GM19455 (cell line): ENCODE measurements around the gene ECI2.
"Not testable (repeated sequence)": the region's sequence is repeated elsewhere in the genome, so short reads cannot be mapped to it uniquely, and the experiment has no call there.

Source experiments
- ATAC-seq: cut with Tn5 transposase; IDR thresholded peaks from one replicate; pipeline ENCODE4 v1.9.1; 2021; ENCODE audit not compliant: unreplicated experiment

Gene ECI2

GRCh38 chr6:4103929-4104328, 31.4 kb downstream of the ECI2 start:
- ATAC-seq: no peak

GRCh38 chr6:4102687-4103244, 32.6 kb downstream of the ECI2 start:
- no peak for ATAC-seq

- no peak for ATAC-seq
Measured at GRCh38 chr6:4101298-4101697, 34.1 kb downstream of the ECI2 start.

DNA sequence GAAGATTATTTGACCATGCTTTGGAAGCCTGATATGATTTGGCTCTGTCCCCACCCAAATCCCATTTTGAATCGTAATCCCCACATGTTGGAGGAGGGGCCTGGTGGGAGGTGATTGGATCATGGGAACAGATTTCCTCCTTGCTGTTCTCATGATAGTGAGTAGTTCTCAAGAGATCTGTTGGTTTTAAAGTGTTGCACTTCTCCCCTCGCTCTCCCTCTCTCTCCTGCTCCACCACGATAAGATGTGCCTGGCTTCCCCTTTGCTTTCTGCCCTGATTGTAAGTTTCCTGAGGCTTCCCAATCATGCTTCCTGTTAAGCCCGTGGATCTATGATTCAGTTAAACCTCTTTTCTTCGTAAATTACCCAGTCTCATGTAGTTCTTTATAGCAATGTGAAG, 34.7 kb downstream of the ECI2 start:
- no peak for ATAC-seq

GRCh38 chr6:4093288-4093687, 42.1 kb downstream of the ECI2 start:
- ATAC-seq: no peak

- no peak for ATAC-seq
Measured at GRCh38 chr6:4091941-4092340, 43.4 kb downstream of the ECI2 start.

GRCh38 chr6:4090043-4090442, 45.3 kb downstream of the ECI2 start:
- not testable (repeated sequence) for ATAC-seq

DNA sequence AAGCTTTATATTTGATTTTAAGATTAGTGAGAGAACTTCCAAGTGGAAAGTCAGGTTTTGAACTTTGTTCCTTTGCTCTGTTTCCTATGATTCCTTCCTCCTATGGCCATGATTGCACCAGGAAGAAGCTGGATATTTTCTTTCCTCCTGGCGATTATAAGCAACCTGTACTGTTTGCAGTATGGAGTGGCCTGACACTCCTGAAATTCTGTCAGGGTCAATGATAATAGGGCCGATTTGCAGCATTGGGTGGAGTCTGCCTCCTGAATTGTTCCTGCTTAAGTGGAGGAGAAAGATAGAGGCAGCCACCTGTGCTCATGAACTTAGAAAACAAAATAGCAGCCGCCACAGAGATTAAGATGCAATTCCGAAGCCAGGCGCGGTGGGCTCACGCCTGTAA, 46.7 kb downstream of the ECI2 start:
- ATAC-seq: no peak

DNA sequence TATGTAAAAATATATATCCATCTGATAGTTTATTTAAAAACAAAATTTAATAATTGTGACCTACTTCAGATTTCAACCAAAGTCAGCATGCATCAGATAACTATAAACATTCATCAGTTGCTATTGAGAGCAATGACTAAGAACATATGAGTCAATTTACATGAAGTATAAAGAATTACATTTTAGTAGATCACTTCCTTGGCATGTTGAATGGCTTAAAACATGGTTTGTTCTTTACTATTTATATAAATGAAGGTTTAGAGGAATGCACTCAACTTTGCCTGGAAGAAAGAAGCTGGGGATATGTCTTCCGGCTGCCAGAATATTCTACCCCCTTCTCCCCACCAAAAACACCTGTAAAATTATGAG, 50.1 kb downstream of the ECI2 start:
- ATAC-seq: no peak

GRCh38 chr6:4084444-4085331, 50.7 kb downstream of the ECI2 start:
- no peak for ATAC-seq

GRCh38 chr6:4078691-4079471, 56.5 kb downstream of the ECI2 start, which contains the start of gene FAM217A:
Gene FAM217A, minus strand, starts transcription at chr6:4079137. Its CDS starts 1,723 bp downstream, at chr6:4077414.
- no peak for ATAC-seq

GRCh38 chr6:4074478-4075235, 60.7 kb downstream of the ECI2 start:
- ATAC-seq: no peak

DNA sequence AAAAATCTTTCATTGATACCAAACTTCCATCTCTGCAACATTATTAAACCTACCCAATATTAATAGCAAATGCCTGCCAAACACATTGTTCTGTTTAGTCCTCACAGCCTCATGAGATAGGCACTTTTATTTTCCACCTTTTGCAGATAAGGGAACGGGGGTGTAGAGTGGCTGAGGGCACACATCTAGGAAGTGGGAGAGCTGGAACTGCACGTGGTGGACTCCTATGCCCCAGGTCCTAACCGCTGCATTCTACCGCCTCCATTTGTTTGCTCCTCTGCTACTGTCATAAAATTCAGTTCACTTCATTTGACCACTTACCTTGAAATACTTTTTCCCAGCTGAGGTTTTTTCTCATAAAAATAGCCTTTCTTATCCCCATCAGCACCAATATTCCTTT, 64.0 kb downstream of the ECI2 start:
- no peak for ATAC-seq

- no peak for ATAC-seq
Measured at GRCh38 chr6:4069199-4069598, 66.2 kb downstream of the ECI2 start.

DNA sequence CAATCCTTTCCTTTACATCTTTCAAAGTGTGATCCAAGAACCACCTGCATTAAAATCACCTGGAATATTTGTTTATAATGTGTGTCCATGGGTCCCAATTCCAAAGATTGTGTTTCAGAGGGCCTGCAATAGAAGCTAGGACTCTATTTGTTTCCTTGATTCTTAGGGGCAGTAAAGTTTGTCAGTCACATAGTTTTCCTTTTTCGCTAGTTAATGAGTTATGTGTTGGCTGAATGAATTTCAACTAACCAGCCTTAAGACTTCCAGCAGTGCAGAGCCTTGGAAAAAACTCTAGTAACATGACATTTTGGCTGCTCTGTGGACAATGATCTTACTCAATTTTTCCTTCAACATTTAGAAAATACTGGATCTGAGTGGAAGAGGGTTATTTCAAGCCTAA, 67.7 kb downstream of the ECI2 start:
- no peak for ATAC-seq

DNA sequence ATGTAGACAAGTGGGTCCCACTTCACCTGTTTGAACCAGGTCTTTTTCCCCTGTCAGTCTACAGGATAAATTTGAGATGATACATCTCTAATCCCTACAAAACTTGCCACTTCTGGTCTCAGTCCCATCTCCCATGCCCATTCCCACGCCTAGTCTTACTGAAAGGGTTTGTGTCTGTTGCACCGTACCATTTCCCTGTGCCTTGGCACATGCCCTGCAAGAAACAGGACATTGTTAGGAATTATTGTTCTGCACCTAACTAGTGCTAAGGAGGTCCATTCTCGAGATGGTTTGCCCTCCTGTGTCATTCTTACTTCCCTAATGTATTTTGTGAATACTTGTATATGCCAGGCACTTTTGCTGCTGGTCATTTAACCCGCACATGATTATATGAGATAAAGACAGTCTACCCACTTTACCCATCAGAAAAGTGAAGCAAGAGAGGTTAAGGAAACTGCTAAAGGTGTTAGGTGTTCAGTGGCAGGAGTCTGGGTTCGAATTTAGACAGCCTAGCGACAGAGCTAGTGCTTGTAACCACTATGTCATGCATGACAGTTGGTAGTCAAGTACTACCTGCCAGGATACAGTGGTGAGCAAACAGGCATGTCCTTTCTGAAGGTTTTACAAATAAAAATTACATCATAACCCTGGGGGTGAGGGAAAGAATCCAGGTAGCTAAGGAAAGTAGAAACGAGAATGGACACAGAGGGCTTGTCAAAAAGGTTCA, 69.2 kb downstream of the ECI2 start:
- no peak for ATAC-seq
